ENCODE measurements around the gene MAP4K2.
"Not testable (repeated sequence)": the region's sequence is repeated elsewhere in the genome, so short reads cannot be mapped to it uniquely, and the experiment has no call there.

DNA sequence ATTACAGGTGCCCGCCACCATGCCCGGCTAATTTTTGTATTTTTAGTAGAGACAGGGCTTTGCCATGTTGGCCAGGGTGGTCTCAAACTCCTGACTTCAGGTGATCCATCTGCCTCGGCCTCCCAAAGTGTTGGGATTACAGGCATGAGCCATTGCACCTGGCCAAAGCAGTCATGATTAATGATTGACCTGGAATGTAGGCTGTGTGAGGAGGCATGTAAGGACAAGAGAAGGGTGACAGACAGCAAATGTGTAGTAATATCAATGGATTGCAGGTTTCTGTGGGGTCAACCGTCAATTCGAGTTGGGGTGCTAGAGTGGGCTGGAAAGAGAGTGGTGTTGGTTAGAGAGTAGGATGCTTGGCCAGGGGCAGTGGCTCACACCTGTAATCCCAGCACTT, 12.4 kb upstream of the MAP4K2 start:
- TF ChIP-seq POLR2A, CTCF, POLR2AphosphoS5, EP300 (IDR thresholded peaks at IDR 0.05): not testable (repeated sequence)

All from suprapubic skin (tissue), 4 donors.